ENCODE results near the gene MRPS18A.

Gene MRPS18A

GRCh38 chr6:43630980-43631619, 56.5 kb downstream of the MRPS18A start:
- no peak for DNase-seq

- DNase-seq: peak; percentile 88 to 91
Observed at GRCh38 chr6:43629505-43630300, 57.9 kb downstream of the MRPS18A start.

DNA sequence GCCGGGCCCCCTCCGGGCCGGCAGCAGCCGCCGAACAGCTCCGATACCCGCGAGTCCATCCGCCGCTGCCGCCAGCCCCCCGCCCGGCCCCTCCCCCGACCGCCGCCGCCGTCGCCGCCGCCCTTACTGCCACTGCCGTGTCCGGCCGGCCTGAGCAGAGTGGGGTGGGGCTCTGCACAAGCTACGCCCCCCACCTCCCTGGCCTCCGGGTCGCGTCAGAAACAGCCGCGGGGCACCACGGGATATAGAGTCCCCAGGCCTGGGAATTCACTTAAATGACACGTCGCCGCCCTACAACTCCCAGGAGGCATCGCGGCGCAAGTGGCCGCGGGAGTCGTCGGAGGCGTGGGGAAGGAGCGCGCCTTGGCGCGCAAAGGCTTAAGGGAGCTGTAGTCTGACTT, 58.5 kb downstream of the MRPS18A start, which contains the start of gene GTPBP2:
Gene GTPBP2 (minus strand): TSS at position 161 of the 401 bp plus-strand sequence. CDS start 102 bp downstream, at position 59.
- peak; percentile 96 for DNase-seq

- peak; percentile 62 to 63 for DNase-seq
Observed at GRCh38 chr6:43628393-43629103, 59.0 kb downstream of the MRPS18A start.

DNA sequence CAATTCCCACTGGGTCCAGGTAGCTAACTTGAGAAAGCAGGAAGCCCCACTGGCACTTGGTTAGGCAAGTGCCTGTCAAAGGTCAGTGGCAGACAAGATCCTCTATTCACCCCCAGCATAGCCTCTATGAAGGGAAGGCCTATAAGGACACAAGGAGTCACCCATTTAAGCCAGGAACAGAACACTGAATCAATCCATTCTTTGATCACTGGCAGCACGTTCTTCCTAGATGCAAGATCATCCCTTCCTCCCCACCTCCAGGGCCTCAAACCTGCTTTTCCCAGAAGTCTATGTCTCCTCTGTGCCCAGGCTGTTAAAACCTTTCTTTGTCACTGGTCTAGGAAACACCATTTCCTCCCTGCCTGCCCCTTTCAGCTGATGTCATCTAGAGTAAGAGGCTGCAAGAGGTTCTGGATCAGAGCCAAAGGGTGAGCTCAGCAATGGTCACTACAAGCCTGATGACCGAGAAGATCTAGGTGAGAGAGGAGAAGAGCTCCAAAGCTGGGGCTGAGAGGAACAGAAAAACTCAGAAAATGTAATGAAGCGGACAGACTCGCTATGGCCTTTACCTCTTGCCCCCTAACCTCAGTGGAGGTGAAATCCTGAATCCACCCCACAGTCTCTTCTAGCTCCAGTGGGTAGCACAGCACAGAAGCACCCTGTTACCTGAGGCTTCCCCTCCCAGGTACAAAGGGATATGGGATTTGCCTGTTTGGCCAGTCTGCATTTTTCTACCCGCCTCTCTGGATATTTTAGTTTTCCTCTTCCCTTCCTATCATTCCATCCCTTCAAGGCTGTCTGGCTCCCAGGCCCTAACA, 60.4 kb downstream of the MRPS18A start:
- DNase-seq: no peak

- DNase-seq: no peak
Observed at GRCh38 chr6:43625393-43625992, 62.1 kb downstream of the MRPS18A start.

GRCh38 chr6:43624786-43625288, 62.8 kb downstream of the MRPS18A start:
- DNase-seq: no peak

- no peak for DNase-seq
Observed at GRCh38 chr6:43623880-43624785, 63.5 kb downstream of the MRPS18A start.

DNA sequence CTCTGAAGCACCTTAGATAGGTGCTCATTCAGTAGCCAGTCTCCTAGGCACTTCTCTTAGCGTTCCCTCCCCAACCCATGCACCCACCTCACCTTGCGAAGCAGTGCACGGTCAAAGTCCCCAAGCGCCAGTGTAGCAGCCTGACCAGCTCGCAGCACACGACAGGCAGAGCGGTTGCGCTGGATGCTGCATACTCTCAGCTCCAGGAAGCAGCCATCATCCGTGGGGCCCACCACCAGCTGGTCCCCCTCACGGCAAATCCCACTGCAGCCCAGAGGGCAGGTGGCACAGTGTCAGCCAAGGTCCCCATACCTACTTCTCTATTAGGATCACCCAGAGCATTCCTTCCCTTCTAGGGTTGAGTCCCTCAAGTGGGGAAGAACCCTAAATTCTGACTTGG, 65.0 kb downstream of the MRPS18A start:
- DNase-seq: no peak

GRCh38 chr6:43621836-43622180, 65.8 kb downstream of the MRPS18A start:
- DNase-seq: no peak

Data from stimulated activated CD4-positive, alpha-beta T cell treated with anti-CD3 and anti-CD28 coated beads, Interleukin-2, amount 100 ng/mL, for 24 hours (primary cell).